Gastroesophageal sphincter (tissue), 4 donors: ENCODE data around the gene ATP11A. TPM values are rescaled to one million over a fixed set of nuclear protein-coding genes. Genes with fewer than 3 reads are reported as not detected.
A peak's percentile ranks its signal among the peaks of the same experiment; 100 is the strongest.
"Not testable (repeated sequence)": the region's sequence is repeated elsewhere in the genome, so short reads cannot be mapped to it uniquely, and the experiment has no call there.

ENCODE experiments used
- ATAC-seq: fragments of 150-250 bp; one replicate; pipeline ENCODE4 v1.9.1; 2016; ENCODE audit warnings: mild to moderate bottlenecking, moderate library complexity
- H3K27ac ChIP-seq, 4 donors: fragments of 200-600 bp; sonication (generic) in 3 of 4; 1 replicate in 3 of 4; 2 replicates in 1 of 4; pipeline ENCODE4 v1.5.1; 2016 to 2019
- H3K27me3 ChIP-seq: fragments of 200-600 bp; sonication (generic); one replicate; pipeline ENCODE4 v1.5.1; 2019
- H3K36me3 ChIP-seq, 2 donors: fragments of 200-600 bp; sonication (generic); one replicate each; pipeline ENCODE4 v1.5.1; 2019; ENCODE audit warnings: control low read depth in 1 of 2
- H3K4me1 ChIP-seq, 3 donors: fragments of 200-600 bp; sonication (generic); 1 replicate in 2 of 3; 2 replicates in 1 of 3; pipeline ENCODE4 v1.5.1; 2016 to 2019; ENCODE audit warnings: control low read depth in 2 of 3
- H3K4me3 ChIP-seq, 2 donors: fragments of 200-600 bp; sonication (generic); one replicate each; pipeline ENCODE4 v1.5.1; 2019; ENCODE audit warnings: mild to moderate bottlenecking in 1 of 2, moderate library complexity in 1 of 2
- H3K9me3 ChIP-seq, 3 donors: fragments of 200-600 bp; sonication (generic); one replicate each; pipeline ENCODE4 v1.5.1; 2017 to 2019; ENCODE audit warnings: control low read depth in 2 of 3
- CTCF ChIP-seq, 4 experiments: fragments of 200-600 bp in 2 of 4; fragments of 450-650 bp in 2 of 4; sonication (generic) in 1 of 4; IDR thresholded peaks; one replicate each; pipeline ENCODE4 v1.5.1; 2017 to 2019; ENCODE audit warnings: antibody characterized with exemption in 4 of 4, mild to moderate bottlenecking in 2 of 4, moderate library complexity in 2 of 4
- EP300 ChIP-seq: sonication (generic); formaldehyde crosslinking; IDR thresholded peaks from one replicate; pipeline ENCODE4 v1.6.1; 2017; ENCODE audit warnings: antibody characterized with exemption, mild to moderate bottlenecking
- POLR2A ChIP-seq, 2 donors: fragments of 450-650 bp; IDR thresholded peaks; one replicate each; pipeline ENCODE4 v1.6.1; 2017; ENCODE audit warnings: antibody characterized with exemption in 2 of 2, mild to moderate bottlenecking in 2 of 2, moderate library complexity in 1 of 2
- POLR2AphosphoS5 ChIP-seq: sonication (generic); formaldehyde crosslinking; IDR thresholded peaks from one replicate; pipeline ENCODE4 v1.6.1; 2017; ENCODE audit warnings: antibody characterized with exemption
- WGBS, 2 donors: methylation state at CpG; one replicate each; pipeline ENCODE4 v1.1.5; 2018; ENCODE audit warnings: low coverage in 1 of 2; 5-methylcytosine and 5-hydroxymethylcytosine counted together
- total RNA-seq, 4 donors: library from RNA; depleted of rRNA; stranded (reverse); fragments of >200 nt; gene quantifications; one replicate each; pipeline ENCODE4 v1.1.0, GENCODE V29; 2016

The ATP11A gene
- total RNA-seq, 4 donors from 2014 or later, result 12.9 to 21.7 (median 17.1) TPM

GRCh38 chr13:112704308-112705145 is 14.7 kb downstream of the ATP11A start:
- no peak overlapping the region for H3K4me3 ChIP-seq
- no peak for TF ChIP-seq POLR2AphosphoS5
- TF ChIP-seq POLR2A (IDR thresholded peaks at IDR 0.05), result no peak
- no peak for TF ChIP-seq CTCF (IDR thresholded peaks at IDR 0.05)
- TF ChIP-seq EP300, result no peak
- H3K27ac ChIP-seq, result peak overlapping the region in 1 of 4 donors; percentile 6
- no peaks in the 10 kb centered on the region for H3K36me3 ChIP-seq
- 60 to 73% methylated on average over 7 to 8 of the region's 17 CpGs for WGBS, 2 donors
- ATAC-seq, result no peak
- H3K27me3 ChIP-seq, result no peaks in the 10 kb centered on the region
- no peaks in the 10 kb centered on the region for H3K9me3 ChIP-seq
- peaks cover 0 to 9% (median 0%) of the 10 kb centered on the region in 3 donors for H3K4me1 ChIP-seq

GRCh38 chr13:112705286-112705685 is 15.4 kb downstream of the ATP11A start:
- TF ChIP-seq EP300, result no peak
- TF ChIP-seq POLR2A (IDR thresholded peaks at IDR 0.05), result no peak
- no peak for TF ChIP-seq CTCF (IDR thresholded peaks at IDR 0.05)
- TF ChIP-seq POLR2AphosphoS5, result no peak
- no peaks in the 10 kb centered on the region for H3K9me3 ChIP-seq

GRCh38 chr13:112706171-112706570 is 16.3 kb downstream of the ATP11A start:
- Histone ChIP-seq H3K36me3 (no peaks in the 10 kb centered on the region), H3K27ac (no peak overlapping the region), H3K27me3 (no peaks in the 10 kb centered on the region), H3K4me1 (peaks cover 0 to 25% (median 9%) of the 10 kb centered on the region in 3 donors), H3K4me3 (no peak overlapping the region), H3K9me3 (no peaks in the 10 kb centered on the region)
- 94 to 98% methylated on average over 4 of the region's 4 CpGs for WGBS, 2 donors
- no peak for ATAC-seq
- TF ChIP-seq POLR2A (IDR thresholded peaks at IDR 0.05), result no peak
- TF ChIP-seq POLR2AphosphoS5, result no peak
- no peak for TF ChIP-seq EP300
- no peak for TF ChIP-seq CTCF (IDR thresholded peaks at IDR 0.05)

More at GRCh38 chr13:112705286-112705685, 15.4 kb downstream of the ATP11A start:
- no peak for ATAC-seq
- no peak overlapping the region for H3K4me3 ChIP-seq
- WGBS, 2 donors, result 88 to 89% methylated on average over 12 to 13 of the region's 17 CpGs
- peaks cover 0 to 16% (median 1%) of the 10 kb centered on the region in 3 donors for H3K4me1 ChIP-seq
- H3K27me3 ChIP-seq, result no peaks in the 10 kb centered on the region
- peak overlapping the region in 1 of 4 donors; percentile 6 for H3K27ac ChIP-seq
- no peaks in the 10 kb centered on the region for H3K36me3 ChIP-seq

GRCh38 chr13:112708560-112709240 is 18.9 kb downstream of the ATP11A start:
- Histone ChIP-seq H3K27me3 (no peaks in the 10 kb centered on the region), H3K4me1 (peaks cover 0 to 50% (median 23%) of the 10 kb centered on the region in 3 donors), H3K36me3 (no peaks in the 10 kb centered on the region), H3K9me3 (no peaks in the 10 kb centered on the region), H3K27ac (no peak overlapping the region), H3K4me3 (no peak overlapping the region)
- 77% methylated on average over 10 of the region's 11 CpGs; no CpG with 5 or more reads in 1 of the 2 donors for WGBS, 2 donors
- ATAC-seq, result no peak
- TF ChIP-seq EP300 (no peak), POLR2A (IDR thresholded peaks at IDR 0.05) (no peak), CTCF (IDR thresholded peaks at IDR 0.05) (no peak), POLR2AphosphoS5 (no peak)

GRCh38 chr13:112709316-112709715 is 19.5 kb downstream of the ATP11A start:
- not testable (repeated sequence) for H3K36me3 ChIP-seq, H3K4me3 ChIP-seq, ATAC-seq, H3K27ac ChIP-seq, H3K9me3 ChIP-seq, H3K27me3 ChIP-seq
- WGBS, 2 donors, result 100% methylated on average over 2 to 3 of the region's 3 CpGs
- peaks cover 0 to 49% (median 23%) of the 10 kb centered on the region in 3 donors for H3K4me1 ChIP-seq
